ENCODE measurements around the gene TRAF7. TPM values are rescaled to one million over a fixed set of nuclear protein-coding genes. Genes with fewer than 3 reads are reported as not detected.
A peak's percentile ranks its signal among the peaks of the same experiment; 100 is the strongest.

The TRAF7 gene
- total RNA-seq, 6 donors from 2014 or later, result 34.6 to 72.6 (median 52.9) TPM

DNA sequence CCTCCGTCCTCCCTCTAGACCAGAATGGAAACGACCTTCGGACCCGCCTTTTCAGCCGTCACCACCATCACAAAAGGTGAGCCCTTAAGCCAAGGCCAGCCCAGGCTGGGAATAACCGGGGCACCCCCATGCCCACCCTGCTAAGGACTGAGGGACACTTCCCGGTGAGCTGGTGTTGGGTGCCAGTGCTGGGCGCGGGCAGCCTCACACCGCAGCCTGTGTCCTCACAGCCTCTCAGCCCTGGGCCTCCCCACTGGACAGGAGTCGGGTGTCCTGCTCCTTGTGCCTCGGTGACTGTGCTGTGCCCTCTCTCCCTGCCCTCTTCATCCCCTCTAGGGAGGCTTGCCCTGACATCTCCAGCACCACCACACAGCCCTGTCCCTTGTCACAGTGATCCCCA lies 10.3 kb downstream of the TRAF7 start:
- no peaks in the 10 kb centered on the region for H3K27me3 ChIP-seq
- 96% methylated on average over 7 to 11 of the region's 12 CpGs for WGBS, 2 donors
- peaks cover 13 to 30% (median 16%) of the 10 kb centered on the region in 4 donors for H3K4me1 ChIP-seq
- H3K9me3 ChIP-seq, result no peaks in the 10 kb centered on the region
- H3K4me3 ChIP-seq, result no peak overlapping the region
- DNase-seq (peak in 1 of 2 donors; percentile 55), ATAC-seq (ENCODE audit: low FRiP score in 2 of 2) (no peak)
- H3K36me3 ChIP-seq, result peaks cover 4 to 52% (median 36%) of the 10 kb centered on the region in 4 donors
- H3K27ac ChIP-seq, result no peak overlapping the region
- no peak for TF ChIP-seq EP300 (IDR thresholded peaks at IDR 0.05)
- TF ChIP-seq POLR2A (IDR thresholded peaks at IDR 0.05), result no peak
- TF ChIP-seq, protein P1, sequence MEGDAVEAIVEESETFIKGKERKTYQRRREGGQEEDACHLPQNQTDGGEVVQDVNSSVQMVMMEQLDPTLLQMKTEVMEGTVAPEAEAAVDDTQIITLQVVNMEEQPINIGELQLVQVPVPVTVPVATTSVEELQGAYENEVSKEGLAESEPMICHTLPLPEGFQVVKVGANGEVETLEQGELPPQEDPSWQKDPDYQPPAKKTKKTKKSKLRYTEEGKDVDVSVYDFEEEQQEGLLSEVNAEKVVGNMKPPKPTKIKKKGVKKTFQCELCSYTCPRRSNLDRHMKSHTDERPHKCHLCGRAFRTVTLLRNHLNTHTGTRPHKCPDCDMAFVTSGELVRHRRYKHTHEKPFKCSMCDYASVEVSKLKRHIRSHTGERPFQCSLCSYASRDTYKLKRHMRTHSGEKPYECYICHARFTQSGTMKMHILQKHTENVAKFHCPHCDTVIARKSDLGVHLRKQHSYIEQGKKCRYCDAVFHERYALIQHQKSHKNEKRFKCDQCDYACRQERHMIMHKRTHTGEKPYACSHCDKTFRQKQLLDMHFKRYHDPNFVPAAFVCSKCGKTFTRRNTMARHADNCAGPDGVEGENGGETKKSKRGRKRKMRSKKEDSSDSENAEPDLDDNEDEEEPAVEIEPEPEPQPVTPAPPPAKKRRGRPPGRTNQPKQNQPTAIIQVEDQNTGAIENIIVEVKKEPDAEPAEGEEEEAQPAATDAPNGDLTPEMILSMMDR (IDR thresholded peaks at IDR 0.05), result no peak
- TF ChIP-seq POLR2AphosphoS5 (IDR thresholded peaks at IDR 0.05), result no peak

DNA sequence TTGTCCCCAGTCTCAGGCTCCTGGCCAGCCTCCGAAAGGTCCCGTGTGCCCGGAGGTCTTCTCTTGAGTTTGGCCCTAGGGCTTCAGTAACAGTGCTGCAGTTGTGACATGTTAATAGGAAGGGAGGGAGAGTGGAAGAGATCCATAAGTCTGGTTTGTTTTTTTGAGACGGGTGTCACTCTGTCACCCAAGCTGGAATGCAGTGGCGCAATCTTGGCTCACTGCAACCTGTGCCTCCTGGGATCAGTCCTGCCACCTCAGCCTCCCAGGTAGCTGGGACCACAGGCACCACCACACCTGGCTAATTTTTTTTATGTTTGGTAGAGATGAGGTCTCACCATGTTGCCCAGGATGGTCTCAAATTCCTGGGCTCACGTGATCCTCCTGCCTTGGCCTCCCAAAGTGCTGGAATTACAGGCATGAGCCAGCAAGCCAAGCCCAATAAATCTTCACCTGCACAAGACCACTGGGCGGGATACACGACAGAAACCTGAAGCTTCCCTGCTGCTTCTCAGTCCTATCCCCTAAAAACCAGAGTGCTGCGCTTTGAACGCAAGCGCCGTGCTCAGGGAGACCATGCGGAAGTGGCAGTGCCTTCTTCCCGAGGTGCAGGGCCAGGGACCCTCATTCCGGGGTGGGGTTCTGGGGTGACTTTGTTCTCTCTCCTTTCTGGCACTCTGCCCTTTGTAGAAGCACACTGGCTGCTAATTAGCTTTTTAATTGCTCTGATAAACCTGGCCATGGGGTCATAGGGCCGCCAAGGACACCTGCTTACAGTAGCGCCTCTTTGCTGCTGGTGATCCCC lies 10.9 kb downstream of the TRAF7 start:
- 92 to 94% methylated on average over 14 to 17 of the region's 17 CpGs for WGBS, 2 donors
- Histone ChIP-seq H3K4me1 (peaks cover 10 to 28% (median 13%) of the 10 kb centered on the region in 4 donors), H3K9me3 (no peaks in the 10 kb centered on the region), H3K4me3 (no peak overlapping the region), H3K36me3 (peaks cover 4 to 52% (median 38%) of the 10 kb centered on the region in 4 donors), H3K27me3 (no peaks in the 10 kb centered on the region), H3K27ac (no peak overlapping the region)
- no peak for ATAC-seq (ENCODE audit: low FRiP score in 2 of 2)
- DNase-seq, result no peak
- TF ChIP-seq POLR2AphosphoS5 (IDR thresholded peaks at IDR 0.05) (no peak), POLR2A (IDR thresholded peaks at IDR 0.05) (no peak), EP300 (IDR thresholded peaks at IDR 0.05) (no peak)
- TF ChIP-seq, protein P1 (IDR thresholded peaks at IDR 0.05), result no peak

DNA sequence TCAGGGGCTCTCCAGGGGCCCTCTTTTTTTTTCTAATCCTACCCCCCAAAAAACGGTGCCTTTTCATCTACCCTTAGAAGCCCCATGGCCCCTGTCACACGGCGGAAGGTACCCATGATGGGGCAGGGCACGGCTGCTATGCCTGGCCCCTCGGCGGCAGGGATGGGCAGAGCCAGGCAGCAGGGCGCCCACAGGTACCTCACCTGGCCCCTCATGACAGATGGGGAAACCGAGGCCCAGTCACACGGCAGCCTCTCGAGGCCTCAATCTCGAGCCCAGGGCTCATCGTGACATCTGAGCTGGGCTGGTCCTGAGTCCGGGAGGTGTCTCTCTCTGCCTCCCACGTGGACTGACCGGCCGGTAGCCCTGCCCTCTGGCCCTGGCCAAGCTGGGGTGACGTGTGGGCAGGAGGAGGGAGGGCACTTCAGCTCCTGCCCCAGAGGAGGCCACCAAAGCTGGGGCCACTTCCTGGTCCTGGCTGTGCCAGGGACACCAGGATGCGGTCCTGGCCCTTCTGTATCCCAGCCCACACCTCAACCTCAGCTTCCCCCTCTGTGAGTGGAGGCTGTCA lies 11.6 kb downstream of the TRAF7 start:
- TF ChIP-seq POLR2A (IDR thresholded peaks at IDR 0.05) (no peak), POLR2AphosphoS5 (IDR thresholded peaks at IDR 0.05) (no peak), EP300 (IDR thresholded peaks at IDR 0.05) (no peak)
- TF ChIP-seq, protein P1 (IDR thresholded peaks at IDR 0.05), result no peak
- ATAC-seq (ENCODE audit: low FRiP score in 2 of 2) (no peak), DNase-seq (peak in 1 of 2 donors; percentile 59)
- WGBS, 2 donors, result 94% methylated on average over 3 to 18 of the region's 18 CpGs
- no peaks in the 10 kb centered on the region for H3K9me3 ChIP-seq
- H3K27ac ChIP-seq, result no peak overlapping the region
- peaks cover 4 to 59% (median 42%) of the 10 kb centered on the region in 4 donors for H3K36me3 ChIP-seq
- peaks cover 8 to 31% (median 9%) of the 10 kb centered on the region in 4 donors for H3K4me1 ChIP-seq
- no peaks in the 10 kb centered on the region for H3K27me3 ChIP-seq
- no peak overlapping the region for H3K4me3 ChIP-seq

DNA sequence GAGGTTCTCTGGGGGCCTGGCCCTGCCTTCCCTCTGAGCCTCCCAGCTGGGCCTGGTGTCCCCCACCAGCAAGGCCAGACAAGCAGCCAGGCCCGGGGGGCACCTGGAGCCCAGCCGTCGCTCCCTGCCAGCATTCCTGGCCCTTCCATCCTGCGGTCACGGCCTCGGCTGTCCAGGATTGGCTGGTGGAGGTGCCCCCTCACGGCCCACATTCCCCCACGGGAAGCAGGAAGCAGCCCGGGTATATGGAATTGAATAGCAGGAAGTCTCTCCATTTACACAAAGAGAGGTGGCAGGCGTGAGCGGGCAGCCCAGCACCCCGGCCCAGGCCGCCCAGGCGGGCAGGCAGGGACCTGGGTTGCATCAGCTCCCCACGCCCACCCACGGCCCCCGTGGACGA lies 14.5 kb downstream of the TRAF7 start:
- peak overlapping the region; percentile 17 to 58 (median 45) for H3K4me3 ChIP-seq
- TF ChIP-seq, protein P1 (IDR thresholded peaks at IDR 0.05), result no peak
- peak; percentile 57 to 58 for TF ChIP-seq POLR2AphosphoS5 (IDR thresholded peaks at IDR 0.05)
- TF ChIP-seq POLR2A (IDR thresholded peaks at IDR 0.05), result peak in 2 of 4 donors; percentile 24 to 40
- TF ChIP-seq EP300 (IDR thresholded peaks at IDR 0.05), result no peak
- 72 to 78% methylated on average over 11 to 18 of the region's 18 CpGs for WGBS, 2 donors
- DNase-seq, result peak in 1 of 2 donors; percentile 87
- peak overlapping the region; percentile 82 to 92 (median 84) for H3K27ac ChIP-seq
- ATAC-seq (ENCODE audit: low FRiP score in 2 of 2), result peak in 1 of 2 donors; percentile 21
- no peaks in the 10 kb centered on the region for H3K9me3 ChIP-seq
- peaks cover 8 to 82% (median 68%) of the 10 kb centered on the region in 4 donors for H3K36me3 ChIP-seq
- H3K27me3 ChIP-seq, result no peaks in the 10 kb centered on the region
- H3K4me1 ChIP-seq, result peaks cover 8 to 28% (median 9%) of the 10 kb centered on the region in 4 donors

Data from upper lobe of left lung (tissue), 6 donors.